Mucosa of descending colon (tissue), 3 donors: ENCODE data around the gene CIPC. TPM values are rescaled to one million over a fixed set of nuclear protein-coding genes. Genes with fewer than 3 reads are reported as not detected.

ENCODE experiments used
- ATAC-seq: fragments of 200-7000 bp; cut with Tn5 transposase; one replicate; pipeline ENCODE4 v1.9.1; 2020; ENCODE audit warnings: mild to moderate bottlenecking, moderate library complexity
- DNase-seq, 3 donors: peaks; one replicate each; pipeline ENCODE4 v3.0.0-alpha.2; 2020
- H3K36me3 ChIP-seq: fragments of 200-600 bp; one replicate; pipeline ENCODE4 v1.8.0; 2021; ENCODE audit warnings: low read depth, mild to moderate bottlenecking
- H3K4me1 ChIP-seq: fragments of 200-600 bp; one replicate; pipeline ENCODE4 v1.8.0; 2021; ENCODE audit warnings: low read depth, mild to moderate bottlenecking
- H3K4me3 ChIP-seq: fragments of 200-600 bp; one replicate; pipeline ENCODE4 v1.8.0; 2021; ENCODE audit warnings: mild to moderate bottlenecking
- H3K9me3 ChIP-seq: fragments of 200-600 bp; one replicate; pipeline ENCODE4 v1.8.0; 2021; ENCODE audit warnings: mild to moderate bottlenecking
- CTCF ChIP-seq: fragments of 200-600 bp; IDR thresholded peaks from one replicate; pipeline ENCODE4 v1.8.0; 2022; ENCODE audit warnings: antibody characterized with exemption, mild to moderate bottlenecking
- intact Hi-C, 2 donors: fragments of 100-400 bp; cut with DNase I in 1 of 2; cut with micrococcal nuclease in 1 of 2; formaldehyde crosslinking; loops; one replicate each; pipeline versions ENCODE4 v1.11.0 to v1.11.1; 2022; cut with DNase I, micrococcal nuclease
- long read RNA-seq, 2 donors: library from polyadenylated mRNA; unstranded; transcript quantifications; one replicate each; pipeline ENCODE4 v2.0.0, GENCODE V29; 2019 to 2021
- total RNA-seq, 3 donors: library from RNA; stranded (reverse); fragmentation: NEBNext Ultra II Directional in 2 of 3; extraction: Animal tissue kit (Norgen Biotek cat#: 25700) in 2 of 3; gene quantifications; one replicate each; pipeline versions ENCODE4 v1.2.1 to v1.2.4, GENCODE V29; 2021 to 2023
- donor health status: DM: no; HTN: no; CAD: no; lungs with moderate emphysema.
- donor health status: DM: no; HTN: no; CAD: no.
- donor health status: DM: no; HTN: yes; CAD: no.

The CIPC gene
- total RNA-seq: 10 to 100 TPM; 45.7 to 84.9 (median 61.0) TPM
- long read RNA-seq, donor 1, full-length matches to known transcripts: 54 of 79 reads
- long read RNA-seq, donor 1, partial matches to known transcripts: 20 of 79 reads
- long read RNA-seq, donor 1, other reads (novel, unspliced or antisense): 5 of 79 reads
- long read RNA-seq, donor 2, full-length matches to known transcripts: 5 of 5 reads
- long read RNA-seq, donor 2, partial matches to known transcripts: 0 of 5 reads
- long read RNA-seq, donor 2, other reads (novel, unspliced or antisense): 0 of 5 reads

GRCh38 chr14:77097700-77098528 lies at the start of gene CIPC:
CIPC (plus strand) TSS chr14:77098258; CDS start chr14:77105709, 7,451 bp downstream.
- intact Hi-C loops: no loop called here
- Histone ChIP-seq H3K4me1 (peaks cover 48% of the 10 kb centered on the region), H3K9me3 (no peaks in the 10 kb centered on the region), H3K4me3 (peak within 1 kb of the TSS; percentile 71), H3K36me3 (no peaks in the 10 kb centered on the region)
- ATAC-seq (peak; percentile 93), DNase-seq (peak; percentile 100)
- TF ChIP-seq CTCF: peak; percentile 5

GRCh38 chr14:77051116-77051515 lies 46.9 kb upstream of the CIPC start:
- peak in 2 of 3 donors; percentile 53 to 78 for DNase-seq
- ATAC-seq: peak; percentile 77
- Histone ChIP-seq H3K4me1 (peaks cover 16% of the 10 kb centered on the region), H3K36me3 (no peaks in the 10 kb centered on the region), H3K9me3 (peaks cover 4% of the 10 kb centered on the region), H3K4me3 (no peak overlapping the region)
- TF ChIP-seq CTCF: no peak
- intact Hi-C loops: loop anchor here (5.0 kb wide), 2 partner anchors 134 to 174 kb away; no protein-coding TSS in a partner anchor

GRCh38 chr14:77052281-77053044 lies 45.6 kb upstream of the CIPC start:
- Histone ChIP-seq H3K4me3 (no peak overlapping the region), H3K36me3 (no peaks in the 10 kb centered on the region), H3K4me1 (peaks cover 9% of the 10 kb centered on the region), H3K9me3 (peaks cover 7% of the 10 kb centered on the region)
- TF ChIP-seq CTCF: no peak
- DNase-seq (peak in 2 of 3 donors; percentile 61 to 64), ATAC-seq (peak; percentile 86)
- intact Hi-C loops: loop anchor here (5.0 kb wide), 2 partner anchors 135 to 175 kb away; no protein-coding TSS in a partner anchor

GRCh38 chr14:77053046-77053841 lies 44.8 kb upstream of the CIPC start:
- intact Hi-C loops: loop anchor here (5.0 kb wide), 2 partner anchors 136 to 176 kb away; no protein-coding TSS in a partner anchor
- no peaks in the 10 kb centered on the region for H3K36me3 ChIP-seq
- H3K9me3 ChIP-seq: peaks cover 7% of the 10 kb centered on the region
- ATAC-seq: peak; percentile 66
- no peak overlapping the region for H3K4me3 ChIP-seq
- DNase-seq: peak; percentile 75 to 78 (median 77)
- H3K4me1 ChIP-seq: peaks cover 9% of the 10 kb centered on the region
- peak; percentile 69 for TF ChIP-seq CTCF
